ENCODE measurements around the gene ARID1A.

Gene ARID1A

DNA sequence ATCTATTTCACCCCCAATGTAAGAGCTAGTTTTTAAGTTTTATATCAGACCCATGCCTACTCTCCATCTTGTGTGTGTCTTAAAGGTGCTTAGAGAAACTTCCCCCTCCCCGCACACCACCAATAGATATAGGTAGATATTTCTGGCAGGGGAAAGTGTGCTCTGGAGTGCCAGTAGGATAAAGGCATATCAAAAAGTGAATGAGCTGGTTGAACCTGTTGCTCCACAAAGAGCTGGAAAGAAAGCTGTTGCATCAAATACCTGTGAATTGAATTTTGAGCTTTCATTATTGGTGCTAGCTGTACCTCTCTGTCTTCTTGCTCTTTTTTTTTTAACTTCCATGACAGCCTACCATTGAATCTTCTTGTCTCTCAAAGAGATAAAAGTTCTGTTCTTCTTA, 32.8 kb downstream of the ARID1A start:
- no peak for DNase-seq

DNA sequence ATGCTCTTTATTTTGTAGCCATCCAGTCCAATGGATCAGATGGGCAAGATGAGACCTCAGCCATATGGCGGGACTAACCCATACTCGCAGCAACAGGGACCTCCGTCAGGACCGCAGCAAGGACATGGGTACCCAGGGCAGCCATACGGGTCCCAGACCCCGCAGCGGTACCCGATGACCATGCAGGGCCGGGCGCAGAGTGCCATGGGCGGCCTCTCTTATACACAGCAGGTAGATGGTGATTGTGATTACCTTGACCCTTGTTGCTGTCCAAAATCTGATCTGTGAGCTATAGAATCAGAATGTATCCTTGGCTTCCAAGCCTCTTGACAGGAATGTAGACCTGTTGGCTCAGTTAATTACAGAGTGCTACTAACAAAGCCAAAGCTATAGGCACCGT, 33.8 kb downstream of the ARID1A start:
- no peak for DNase-seq

DNA sequence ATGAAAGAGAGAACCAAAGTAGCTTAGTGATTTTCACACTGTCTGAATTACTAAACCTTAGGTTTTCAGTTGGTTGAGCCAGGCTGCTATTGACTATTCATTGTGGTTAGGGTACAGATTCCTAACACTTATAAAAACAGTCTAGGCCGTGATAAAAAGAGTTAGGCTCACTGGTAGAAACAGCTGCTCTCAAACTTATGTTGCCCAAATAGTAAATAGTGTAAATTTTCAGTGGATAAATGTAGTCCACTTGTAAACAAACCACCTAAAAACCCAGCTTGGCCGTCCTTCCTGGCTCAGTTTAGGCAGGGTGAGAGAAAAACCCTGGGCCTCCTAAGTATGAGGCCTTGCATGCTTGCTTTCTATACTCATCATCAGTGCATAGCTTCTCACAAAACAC, 34.9 kb downstream of the ARID1A start:
- no peak for DNase-seq

DNA sequence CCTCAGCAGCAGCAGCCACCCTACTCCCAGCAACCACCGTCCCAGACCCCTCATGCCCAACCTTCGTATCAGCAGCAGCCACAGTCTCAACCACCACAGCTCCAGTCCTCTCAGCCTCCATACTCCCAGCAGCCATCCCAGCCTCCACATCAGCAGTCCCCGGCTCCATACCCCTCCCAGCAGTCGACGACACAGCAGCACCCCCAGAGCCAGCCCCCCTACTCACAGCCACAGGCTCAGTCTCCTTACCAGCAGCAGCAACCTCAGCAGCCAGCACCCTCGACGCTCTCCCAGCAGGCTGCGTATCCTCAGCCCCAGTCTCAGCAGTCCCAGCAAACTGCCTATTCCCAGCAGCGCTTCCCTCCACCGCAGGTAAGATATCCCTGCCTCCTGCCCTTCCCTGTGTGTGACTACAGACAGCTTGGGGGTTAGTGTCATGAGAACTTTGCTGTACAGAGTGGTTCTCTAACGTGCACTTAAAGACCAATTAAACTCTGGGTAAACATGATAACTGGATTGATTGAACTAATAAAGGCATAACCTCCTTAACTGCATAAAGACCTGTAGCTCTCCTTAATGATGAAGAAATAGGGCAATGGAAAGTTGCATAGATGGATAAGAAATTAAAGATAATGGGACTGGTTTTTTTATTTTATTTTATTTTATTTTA, 35.6 kb downstream of the ARID1A start:
- DNase-seq = no peak

DNA sequence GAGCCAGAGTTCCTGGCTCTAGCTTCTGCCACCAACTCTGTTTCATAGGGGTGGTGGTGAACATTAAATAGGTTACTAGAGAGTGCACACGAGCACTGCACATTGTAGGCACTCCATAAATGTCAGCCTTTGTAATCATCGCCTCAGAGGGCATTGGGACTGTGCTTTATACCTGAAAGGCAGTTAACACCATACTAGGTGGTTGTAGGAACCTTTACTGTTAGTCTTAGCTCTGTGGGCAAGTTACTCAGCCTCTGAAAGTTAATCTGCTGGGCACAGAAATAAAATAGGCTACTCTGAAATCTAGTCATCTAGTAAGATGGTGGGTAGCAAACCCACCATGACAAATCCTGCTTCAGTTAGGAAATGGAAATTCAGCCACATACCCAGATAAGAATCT, 37.6 kb downstream of the ARID1A start:
- DNase-seq = no peak

DNA sequence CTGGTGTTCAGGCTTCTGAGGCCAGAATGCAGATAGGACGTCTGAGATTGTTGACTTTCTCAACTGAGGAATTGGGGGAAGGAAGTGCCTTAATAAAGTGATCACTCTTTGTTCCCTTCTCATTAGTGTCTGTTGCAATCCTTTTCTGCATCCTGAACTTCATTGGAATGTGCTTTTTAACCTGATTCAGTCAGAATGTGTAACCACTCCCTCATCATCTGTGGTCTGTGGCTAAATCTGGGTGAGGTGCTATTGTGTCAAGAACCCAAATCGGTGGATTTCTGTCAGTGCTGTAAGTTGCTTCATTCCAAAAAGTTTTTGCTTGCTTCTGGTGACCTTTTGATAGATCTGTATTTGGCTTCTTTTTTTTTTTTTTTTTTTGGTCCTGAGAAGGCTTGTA, 38.2 kb downstream of the ARID1A start:
- no peak for DNase-seq

DNA sequence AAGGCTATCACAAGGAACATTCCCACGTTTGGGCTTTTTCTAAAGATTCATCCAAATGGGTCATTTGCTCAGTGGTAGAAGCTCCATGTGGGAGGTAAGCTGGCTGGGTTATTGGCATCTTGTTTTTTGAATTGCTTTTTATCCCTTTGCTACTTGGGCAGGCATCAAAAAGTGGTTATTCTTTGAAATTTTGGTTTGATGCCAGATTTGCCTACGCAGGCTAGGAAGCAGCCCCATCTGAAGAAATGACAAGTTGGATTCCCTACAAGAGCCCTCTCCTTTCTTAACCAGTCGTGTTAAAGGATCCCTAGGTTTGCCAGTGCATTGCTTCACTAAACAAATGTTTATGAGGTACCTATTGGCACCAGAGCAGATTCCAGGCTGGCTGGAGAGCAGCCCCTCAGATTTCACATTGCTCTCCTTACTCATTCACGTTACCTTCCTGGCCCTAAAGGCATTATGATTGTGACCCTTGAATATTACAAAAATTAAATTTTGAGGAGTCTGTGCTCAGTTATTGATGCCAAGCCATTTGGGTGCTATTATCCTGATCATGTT, 38.8 kb downstream of the ARID1A start:
- no peak for DNase-seq

DNA sequence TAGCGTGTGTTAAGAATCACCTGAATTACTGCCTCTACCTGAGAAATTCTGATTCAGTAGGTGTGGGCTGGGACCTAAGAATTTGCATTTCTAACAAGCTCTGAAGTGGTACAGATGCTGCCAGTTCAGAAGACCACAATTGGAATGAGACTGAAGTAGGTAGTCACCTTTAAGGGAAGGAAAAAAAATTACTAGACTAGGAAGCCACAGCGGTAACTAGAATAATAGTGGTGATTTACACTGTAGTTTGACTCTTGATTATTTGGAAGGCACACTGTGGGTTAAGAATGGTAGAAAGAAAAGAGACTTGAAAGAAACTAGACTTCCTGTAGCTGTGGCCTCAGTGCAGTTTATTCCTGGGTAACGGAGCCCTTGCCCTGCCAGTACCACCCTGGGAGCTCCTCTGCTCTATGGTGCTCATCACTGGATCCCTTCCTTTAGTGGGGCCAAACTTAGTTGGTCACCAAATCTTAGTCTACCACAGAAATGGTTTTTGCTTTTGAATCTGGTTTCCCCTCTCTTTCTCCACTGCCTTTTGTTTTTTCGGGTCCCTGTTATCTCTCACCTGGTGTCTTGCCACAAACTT, 43.6 kb downstream of the ARID1A start:
- peak; percentile 27 for DNase-seq

DNA sequence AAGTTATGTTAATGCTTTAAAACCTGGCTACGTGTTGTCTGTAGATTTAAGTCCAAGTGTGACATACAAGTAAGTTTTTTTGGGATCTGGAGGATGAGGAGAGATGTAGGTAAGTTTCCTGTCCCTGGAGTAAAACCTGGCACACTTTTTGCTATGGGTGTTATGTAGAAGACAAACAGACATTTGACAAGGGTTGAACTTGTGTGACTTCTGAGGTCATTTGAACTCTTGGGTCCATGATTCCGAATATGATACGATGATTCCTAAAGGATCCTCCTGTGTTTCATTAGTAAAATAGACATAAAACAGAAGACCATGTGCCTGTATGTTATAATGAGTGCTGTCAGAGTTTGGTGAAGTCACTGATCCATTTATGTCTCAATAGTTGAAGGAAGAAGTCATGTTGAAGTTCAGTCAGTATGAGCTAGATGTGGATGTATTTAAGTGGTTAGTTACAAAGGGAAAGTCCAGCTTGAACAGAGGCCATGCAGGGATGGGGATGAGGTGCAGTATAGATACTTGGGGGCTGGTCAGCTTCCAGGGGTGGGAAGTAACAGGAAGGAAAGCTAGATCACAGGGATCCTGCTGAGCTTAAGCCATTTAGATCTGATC, 44.3 kb downstream of the ARID1A start:
- DNase-seq = no peak

DNA sequence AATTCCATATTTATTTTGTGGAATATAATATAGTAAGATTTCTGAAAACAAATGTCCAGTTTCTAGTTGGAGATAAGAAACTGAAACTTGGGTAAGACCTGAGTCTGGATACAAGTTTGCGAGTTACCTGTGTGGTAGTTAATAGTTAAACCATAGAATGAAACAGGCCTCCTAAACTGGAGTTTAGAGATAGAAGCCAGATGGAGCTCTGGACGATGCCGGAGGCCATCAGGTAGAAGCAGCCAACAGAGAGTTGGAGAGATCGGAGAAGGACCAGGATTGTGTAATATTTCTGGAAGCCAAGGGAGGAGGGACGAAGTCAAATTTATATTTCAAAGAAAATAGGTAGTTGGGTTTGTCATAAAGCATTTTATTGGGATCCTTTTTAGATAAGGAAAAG, 45.1 kb downstream of the ARID1A start:
- DNase-seq = no peak

DNA sequence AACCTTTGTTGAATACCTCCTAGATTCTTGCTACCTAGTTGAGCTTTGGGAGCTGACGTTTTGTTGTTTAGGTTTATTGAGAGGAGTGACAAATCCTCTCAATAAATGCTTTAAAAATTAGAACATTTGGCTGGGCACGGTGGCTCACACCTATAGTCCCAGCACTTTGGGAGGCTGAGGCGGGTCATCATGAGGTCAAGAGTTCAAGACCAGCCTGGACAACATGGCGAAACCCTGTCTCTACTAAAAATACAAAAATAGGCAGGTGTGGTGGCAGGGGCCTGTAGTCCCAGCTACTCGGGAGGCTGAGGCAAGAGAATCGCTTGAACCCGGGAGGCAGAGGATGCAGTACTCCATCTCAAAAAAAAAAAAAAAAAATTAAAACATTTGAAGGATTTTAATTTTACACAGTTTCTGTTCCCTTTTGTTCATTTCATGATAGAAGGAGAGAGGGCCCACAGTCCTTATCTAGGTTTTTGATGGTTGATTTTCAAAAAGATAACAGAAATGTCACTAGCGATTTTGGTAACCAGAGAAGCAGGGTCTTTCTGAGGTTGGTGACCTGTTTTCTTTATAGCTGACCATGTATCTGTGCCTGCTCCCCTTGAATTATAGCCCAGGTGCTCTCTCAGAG, 47.7 kb downstream of the ARID1A start:
- no peak for DNase-seq

DNA sequence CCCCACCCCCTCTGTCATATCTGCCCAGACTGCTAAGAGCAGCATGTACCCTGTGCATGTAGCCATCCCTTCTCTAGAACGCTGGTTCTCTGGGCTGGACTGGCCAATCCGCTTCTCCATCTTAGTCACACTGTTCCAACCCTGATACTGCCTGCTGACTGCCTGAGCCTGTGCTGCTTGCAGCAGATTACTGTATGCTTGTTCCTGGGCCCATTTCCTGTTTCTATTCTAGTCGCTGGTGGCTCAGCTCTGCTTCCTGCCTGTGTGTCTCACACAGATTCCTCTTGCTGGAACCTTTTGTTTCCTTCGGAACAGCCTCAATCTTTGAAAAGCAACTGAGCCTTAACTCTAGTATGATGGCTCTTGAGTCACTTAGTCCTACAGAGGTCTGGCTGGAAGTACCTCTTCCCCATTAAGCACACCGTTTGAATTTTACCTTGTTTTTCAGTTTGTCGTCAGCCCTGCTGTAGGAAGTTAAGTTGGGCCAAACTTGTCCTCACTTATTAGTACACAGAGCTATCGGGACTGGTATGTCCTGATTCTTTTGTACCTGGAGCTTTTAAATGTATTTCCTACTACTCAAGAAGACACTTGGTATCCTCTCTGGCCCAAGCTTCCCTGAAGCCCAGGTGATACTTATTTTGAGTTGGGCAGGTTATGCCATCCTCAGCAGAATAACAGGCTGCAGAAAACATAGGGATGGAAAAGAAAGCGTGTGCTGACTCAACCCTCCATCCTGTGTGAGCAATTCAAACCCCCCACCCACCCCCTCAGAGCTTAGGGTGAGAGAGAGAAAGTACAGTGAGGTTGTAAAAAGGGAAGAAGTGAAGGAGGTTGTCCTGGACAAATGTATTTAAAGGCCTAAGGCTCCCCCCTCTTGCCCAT, 48.5 kb downstream of the ARID1A start:
- DNase-seq = peak; percentile 97

DNA sequence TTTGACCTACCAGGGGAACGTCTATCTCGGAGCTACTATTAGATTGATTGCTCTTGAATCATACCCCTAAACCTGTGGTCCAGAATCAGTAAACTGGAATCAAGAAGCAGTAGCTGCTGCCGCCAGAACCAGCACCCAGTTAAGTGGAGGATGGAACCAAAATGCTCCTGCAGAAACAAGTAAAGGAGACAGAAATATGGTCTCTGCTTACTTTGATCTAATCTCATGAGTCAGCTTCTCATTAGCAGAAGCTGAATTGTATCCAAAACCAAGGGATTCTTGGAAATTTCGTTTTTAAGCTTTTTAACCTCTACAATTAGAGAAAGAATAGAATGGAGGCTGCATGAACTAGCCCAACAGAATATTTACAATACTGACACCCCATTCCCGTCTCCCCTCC, 49.4 kb downstream of the ARID1A start:
- DNase-seq = no peak

DNA sequence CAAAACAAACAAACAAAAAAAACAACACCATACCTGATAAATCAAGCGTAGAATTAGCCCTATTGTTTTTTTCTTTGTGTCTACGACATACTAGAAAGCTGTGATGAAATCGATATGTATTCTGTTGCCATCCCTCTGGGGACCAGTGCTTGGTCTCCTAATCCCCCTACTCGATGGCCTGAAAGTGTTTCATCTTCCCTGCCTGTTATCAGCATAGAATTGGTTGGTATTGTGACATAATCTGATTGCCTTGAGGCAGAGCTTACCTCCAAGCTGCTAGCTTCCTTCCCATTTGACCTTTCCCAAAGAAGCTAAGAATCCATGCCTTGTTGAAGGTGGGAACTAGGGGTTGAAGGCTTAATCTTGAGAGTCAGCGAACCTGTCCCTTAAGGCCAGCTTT, 51.2 kb downstream of the ARID1A start:
- no peak for DNase-seq

DNA sequence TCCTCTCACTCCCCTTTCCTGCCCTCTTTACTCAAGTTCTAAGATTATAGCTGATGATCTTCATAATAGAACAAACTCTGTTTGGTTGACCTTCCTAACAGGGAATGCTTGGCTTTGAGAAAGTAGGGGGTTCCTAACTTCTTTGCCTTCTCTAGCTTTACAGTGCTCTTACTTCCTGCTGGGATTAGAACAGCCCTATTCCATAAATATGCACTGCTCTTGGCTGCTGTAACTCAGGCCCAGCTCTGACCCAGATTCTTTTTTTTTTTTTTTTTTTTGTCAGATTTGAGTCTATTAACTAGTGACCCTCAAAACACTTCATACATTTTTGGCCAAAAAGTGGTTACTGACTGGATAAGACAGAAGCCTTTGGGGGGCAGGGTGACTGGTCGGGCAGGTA, 52.5 kb downstream of the ARID1A start:
- no peak for DNase-seq

DNA sequence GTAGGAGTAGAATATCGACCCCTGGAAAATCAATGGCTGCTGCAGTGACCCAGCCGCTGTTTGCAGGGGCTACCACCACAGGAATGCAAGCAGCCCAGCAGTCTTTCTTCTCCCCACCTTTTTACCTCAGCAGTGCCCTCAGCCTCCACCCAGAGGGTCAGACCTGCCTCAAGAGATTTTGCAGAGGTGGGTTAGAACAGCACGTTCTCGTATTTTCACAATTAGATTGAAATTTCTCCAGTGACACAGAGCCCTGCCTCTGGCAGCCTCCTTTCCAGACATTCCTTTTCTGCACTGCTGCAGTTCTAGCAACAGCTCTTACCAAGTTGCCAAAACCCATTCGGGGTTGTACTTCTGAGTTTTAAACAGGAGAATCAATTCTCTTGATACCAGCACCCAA, 53.6 kb downstream of the ARID1A start:
- no peak for DNase-seq

DNA sequence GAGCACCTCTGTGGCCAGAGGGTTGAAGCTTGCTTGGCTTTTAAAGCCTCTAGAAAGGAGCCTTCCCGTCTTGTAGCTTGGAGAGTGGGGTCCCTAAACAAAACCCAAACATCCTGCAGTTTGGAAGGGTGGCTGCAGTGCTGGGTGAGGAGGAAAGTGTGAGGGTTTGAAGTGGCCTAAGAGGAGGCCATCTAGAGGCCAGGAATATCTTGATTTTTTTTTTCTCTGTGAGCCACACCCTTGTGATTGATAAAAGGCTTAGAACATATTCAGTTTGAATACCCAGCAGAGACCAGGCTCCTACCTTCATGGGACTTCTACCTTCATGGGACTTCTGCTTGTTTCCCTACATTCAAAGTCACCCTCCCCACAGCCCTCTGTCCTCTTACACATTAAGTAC, 54.6 kb downstream of the ARID1A start:
- DNase-seq = peak; percentile 42

DNA sequence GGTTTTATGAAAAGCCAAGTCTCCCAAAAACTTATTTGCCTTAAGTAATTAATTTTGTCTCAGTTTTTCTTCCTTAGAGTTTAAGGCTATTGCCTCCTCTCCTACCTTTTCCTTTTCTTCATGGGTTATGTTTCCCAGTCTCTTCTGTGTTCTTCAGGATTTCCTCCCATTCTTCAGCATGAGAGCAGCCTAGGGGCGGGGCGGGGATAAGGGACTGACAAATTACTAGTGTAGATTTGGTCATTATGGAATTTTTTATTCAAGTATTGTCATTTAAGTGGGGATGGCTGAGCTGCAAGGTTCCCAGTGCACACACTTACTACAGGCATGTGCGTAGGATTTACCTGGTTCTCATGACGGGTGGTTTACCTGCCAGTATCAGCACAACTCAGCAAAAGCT, 56.7 kb downstream of the ARID1A start:
- no peak for DNase-seq

DNA sequence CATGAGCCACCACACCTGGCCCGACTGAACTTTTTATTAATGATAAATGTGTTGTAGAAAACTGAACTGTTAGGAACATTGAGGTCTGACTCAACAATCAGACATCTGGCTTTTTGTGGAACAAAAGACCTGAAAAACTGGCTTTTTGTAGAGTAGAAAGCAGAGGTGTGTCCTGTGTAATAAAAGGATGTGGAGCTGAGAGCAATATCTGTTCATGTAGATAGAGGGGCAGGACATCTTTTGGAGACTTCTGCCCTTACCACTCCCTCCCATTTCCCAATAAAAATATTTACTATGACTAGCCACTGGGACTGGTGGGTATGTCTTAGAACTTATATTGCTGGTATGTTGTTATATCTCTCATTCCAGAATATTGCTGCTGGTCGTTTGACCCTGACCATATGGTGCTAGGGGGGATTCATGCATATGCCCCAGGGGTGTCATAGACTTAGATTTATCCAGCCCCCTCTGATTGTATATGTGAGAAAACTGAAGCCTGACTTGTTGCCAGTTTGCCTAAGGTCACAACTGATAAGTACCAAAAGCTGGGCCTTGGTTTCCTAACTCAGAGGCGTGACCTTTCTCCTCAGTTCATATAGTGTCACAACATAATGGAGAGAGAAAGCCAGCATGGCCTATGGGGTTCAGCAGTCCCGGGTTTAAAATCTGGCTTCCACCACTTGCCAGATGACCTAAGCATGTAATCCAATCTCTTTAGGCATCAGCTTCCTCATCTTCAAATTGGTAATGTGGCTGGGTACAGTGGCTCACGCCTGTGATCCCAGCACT, 58.5 kb downstream of the ARID1A start:
- DNase-seq = no peak

DNA sequence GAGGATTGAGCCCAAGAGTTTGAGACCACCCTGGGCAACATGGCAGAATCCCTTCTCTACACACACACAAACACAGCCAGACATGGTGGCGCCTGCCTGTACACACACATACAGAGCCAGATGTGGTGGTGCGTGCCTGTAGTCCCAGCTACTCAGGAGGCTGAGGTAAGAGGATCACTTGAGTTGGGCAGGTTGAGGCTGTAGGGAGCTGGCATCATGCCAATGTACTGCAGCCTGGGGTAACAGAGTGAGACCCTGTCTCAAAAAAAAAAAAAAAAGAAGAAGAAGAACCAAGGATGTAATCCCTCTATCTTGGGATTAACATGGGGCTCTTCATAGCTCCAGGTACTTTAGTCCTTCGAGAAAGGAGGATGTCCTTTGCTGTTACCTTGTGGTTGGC, 62.5 kb downstream of the ARID1A start:
- DNase-seq = no peak

DNA sequence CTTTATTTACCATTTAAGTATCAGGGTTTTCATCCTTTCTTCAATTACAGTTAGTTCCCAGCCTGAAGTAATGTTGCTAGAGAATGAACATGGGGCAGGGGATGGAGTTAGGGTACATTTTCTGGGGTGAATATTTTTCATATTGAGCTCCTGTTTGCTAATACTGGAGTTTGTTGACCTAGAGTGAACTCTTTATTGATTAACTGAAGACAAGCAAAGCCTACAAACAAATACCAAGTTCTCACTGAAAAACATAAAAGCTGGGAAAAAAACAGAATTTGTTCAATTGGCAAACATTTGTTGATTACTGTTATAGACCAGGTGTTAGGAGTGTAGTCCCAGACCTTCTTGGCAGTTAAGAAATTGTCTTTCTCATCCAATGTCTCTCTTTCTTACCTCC, 63.7 kb downstream of the ARID1A start:
- no peak for DNase-seq

DNA sequence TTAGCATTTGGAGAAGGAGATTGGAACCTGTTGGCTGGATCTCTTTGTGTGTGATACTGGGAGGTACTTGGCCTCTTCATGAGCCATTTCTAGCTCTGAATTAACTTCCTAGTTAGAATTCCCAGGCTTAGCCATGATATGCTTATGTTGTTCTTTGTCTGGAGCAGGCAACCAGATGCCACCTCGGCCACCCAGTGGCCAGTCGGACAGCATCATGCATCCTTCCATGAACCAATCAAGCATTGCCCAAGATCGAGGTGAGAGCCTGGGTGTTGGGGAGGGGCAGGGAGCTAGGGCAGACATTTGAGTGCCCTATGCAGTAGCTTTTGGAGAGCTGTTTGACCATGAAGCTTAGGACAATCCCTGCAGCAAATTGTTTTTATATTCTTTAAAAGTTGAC, 65.4 kb downstream of the ARID1A start:
- peak; percentile 43 for DNase-seq

Measured in hematopoietic multipotent progenitor cell treated with erythropoietin and hydrocortisone succinate and interleukin-3 and kit ligand, for 4 days (in vitro differentiated cells).